HG02588 (cell line): ENCODE data around the gene KCND1.
"Not testable (repeated sequence)": the region's sequence is repeated elsewhere in the genome, so short reads cannot be mapped to it uniquely, and the experiment has no call there.

Experiments used
- ATAC-seq: cut with Tn5 transposase; IDR thresholded peaks from one replicate; pipeline ENCODE4 v1.9.1; 2021; ENCODE audit warnings: mild to moderate bottlenecking, moderate library complexity; ENCODE audit not compliant: unreplicated experiment

Gene KCND1

GRCh38 chrX:48971249-48972219, at the start of gene KCND1:
Gene KCND1, minus strand, starts transcription at chrX:48971844. Its CDS starts 1,573 bp downstream, at chrX:48970271.
- no peak for ATAC-seq

DNA sequence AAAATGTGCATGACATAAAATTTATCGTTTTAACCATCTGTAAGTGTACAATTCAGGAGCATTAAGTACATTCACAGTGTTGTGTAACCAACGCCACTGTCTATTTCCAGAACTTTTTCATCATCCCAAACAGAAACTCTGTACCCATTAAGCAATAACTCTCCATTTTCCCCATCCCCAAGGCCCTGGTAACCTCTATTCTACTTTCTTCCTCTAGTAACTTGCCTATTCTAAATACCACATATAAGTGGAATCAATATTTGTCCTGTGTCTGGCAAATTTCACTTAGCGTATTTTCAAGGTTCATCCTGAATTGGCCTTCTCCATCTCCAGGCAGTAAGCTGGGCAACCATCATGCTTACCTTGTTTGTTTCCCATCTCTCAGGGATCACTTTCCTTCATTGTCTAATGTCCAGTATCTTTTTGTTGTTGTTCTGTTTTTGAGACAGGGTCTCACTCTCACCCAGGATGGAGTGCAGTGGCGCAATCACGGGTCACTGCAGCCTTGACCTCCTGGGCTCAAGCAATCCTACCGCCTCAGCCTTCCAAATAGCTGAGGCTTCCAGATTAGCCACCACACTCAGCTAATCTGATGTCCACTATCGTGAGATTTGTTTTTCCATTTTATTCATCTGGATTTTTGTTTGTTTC, 48.1 kb upstream of the KCND1 start:
- ATAC-seq = no peak

DNA sequence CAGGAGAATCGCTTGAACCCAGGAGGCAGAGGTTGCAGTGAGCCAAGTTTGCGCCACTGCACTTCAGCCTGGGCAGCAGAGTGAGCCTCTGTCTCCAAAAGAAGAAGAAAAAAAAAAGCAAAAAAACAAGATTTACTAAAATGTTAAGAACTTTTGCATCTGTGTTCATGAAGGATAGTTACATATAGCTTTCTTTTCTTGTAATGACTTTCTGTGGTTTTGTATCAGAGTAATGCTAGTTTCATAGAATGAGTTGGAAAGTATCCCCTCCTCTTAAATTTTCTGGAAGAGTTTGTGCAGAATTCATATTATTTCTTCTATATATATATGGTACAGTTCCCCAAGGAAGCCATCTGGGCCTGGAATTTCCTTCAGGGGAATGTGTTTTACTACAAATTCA, 47.4 kb upstream of the KCND1 start:
- ATAC-seq = no peak

DNA sequence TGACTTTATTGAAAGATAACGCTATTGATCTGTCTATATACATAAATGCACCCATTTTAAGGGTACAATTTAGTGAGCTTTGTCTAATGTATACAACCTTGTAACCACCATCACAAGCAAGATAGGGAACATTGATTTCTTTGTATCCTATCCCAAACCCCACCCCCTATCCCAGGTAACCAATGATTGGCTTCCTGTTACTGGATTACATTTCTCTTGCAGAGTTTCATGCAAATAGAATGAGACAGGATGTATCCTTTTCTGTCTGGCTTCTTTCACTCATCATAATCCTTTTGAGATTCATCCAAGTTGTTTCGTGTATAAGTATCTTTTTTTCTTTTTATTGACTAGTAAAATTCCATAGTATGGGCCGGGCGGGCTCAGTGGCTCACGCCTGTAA, 32.1 kb upstream of the KCND1 start:
- ATAC-seq = no peak

- ATAC-seq = peak; percentile 77
These were observed 30.7 kb upstream of the KCND1 start, which contains the start of gene GRIPAP1 for GRCh38 chrX:49002091-49002935. Gene GRIPAP1, minus strand, starts transcription at chrX:49002264. Its CDS starts 35 bp downstream, at chrX:49002229.

DNA sequence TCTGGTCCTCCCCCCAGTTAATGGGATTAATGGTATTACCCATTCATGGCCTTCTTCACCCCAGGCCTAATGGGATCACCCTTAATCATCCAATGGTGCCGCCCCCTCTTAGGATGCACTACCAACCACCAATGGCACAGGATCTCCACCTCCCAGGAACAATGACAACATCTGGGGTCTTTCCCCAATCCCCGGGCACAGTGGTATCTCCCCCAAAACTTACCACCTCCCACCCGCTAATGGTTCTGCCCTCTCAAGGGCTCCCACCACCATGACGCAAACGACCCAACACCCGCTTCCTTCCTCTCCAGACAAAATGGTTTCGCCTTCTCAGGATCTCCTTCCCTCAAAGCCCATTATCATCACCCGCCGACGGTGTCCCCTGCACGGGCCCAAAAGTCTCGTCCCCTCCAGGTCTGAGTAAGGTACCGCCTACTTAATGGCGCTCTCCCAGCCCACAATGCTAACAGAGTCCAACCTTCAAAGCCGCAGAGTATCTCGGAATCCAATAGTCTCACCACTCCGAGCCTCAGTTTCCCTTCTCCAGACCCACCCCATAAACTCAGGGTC, 30.0 kb upstream of the KCND1 start:
- ATAC-seq = peak; percentile 27

GRCh38 chrX:49000636-49001035, 29.0 kb upstream of the KCND1 start:
- no peak for ATAC-seq

- ATAC-seq = no peak
These were observed 27.4 kb upstream of the KCND1 start for GRCh38 chrX:48999030-48999429.

GRCh38 chrX:48998391-48998790, 26.7 kb upstream of the KCND1 start:
- no peak for ATAC-seq

DNA sequence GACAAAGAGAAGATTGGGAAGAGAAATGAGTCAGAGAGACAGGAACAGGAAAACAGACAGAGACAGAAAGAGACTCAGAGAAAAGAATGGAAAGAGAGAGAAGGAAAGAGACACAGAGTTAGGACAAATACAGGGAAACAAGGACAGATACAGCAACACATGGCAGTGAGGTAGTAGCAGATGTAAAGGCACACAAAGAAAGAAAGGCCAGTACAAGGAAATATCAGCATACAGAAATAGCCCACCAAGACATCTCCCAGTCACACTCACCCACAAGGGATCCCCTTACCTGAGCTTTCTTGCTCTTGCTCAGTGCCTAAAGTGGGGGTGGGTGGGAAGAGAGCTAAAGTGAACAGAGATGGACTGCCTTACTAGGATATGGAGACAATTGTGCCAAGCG, 26.2 kb upstream of the KCND1 start:
- no peak for ATAC-seq

DNA sequence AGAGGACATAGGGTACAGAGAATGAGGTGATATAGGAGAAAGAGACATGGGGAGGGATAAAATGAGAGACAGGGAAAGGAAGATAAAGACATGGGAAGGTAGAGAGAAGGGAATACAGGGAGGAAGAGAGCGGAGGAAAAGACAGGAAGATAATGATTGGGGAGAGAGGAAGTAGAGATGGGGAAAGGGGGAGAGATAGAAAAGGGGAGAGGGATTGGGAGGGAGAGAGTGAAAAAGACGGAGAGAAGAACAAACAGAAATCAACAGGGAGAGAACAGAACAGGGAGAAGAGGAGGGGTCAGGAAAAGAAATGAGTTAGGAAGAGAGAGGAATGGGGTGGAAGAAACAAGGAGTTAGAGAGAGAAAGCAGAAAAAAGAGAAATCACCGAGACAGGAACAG, 25.8 kb upstream of the KCND1 start:
- ATAC-seq = no peak

- ATAC-seq = no peak
These were observed 25.3 kb upstream of the KCND1 start for GRCh38 chrX:48996969-48997368.

- ATAC-seq = no peak
These were observed 20.7 kb upstream of the KCND1 start for GRCh38 chrX:48992341-48992740.

DNA sequence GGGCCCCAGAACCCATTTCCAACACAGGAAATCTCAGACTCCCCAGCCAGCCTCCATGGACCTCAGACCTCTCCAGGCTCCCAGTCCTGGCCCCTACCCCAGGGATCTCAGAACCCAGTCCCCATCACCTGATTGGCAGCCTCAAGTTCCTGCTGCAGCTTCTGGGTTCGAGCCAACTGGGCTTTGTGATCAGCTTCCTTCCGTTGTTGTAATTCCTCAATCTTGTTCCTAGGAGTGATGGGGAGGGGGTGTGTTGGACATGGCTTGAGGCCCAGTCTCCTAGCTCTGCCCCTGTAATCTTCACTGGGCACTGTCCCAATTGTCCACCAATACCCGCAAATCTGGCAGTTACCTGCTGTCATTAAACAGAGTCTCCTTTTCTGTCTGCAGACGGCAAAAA, 17.8 kb upstream of the KCND1 start:
- ATAC-seq = no peak

DNA sequence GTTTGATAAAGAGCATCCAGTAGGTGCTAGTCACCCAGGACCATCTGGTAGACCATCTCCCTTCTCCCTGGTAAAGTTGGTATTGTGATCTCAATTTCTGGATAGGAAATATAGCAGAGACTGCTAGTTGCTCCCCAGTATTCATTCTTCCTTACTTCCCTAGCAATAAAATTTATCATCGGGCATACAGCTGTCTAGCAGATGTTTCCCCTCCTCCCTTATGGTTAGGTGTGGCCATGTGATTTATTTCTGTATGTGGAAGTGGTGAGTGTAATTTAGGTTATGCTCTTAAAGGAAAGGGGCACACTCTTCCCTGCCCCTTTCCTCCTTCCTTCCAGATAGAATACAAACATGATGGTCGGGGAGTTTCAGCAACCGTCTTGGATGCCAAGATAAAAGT, 12.3 kb upstream of the KCND1 start:
- ATAC-seq = no peak

- no peak for ATAC-seq
These were observed 11.4 kb upstream of the KCND1 start for GRCh38 chrX:48983081-48983480.

DNA sequence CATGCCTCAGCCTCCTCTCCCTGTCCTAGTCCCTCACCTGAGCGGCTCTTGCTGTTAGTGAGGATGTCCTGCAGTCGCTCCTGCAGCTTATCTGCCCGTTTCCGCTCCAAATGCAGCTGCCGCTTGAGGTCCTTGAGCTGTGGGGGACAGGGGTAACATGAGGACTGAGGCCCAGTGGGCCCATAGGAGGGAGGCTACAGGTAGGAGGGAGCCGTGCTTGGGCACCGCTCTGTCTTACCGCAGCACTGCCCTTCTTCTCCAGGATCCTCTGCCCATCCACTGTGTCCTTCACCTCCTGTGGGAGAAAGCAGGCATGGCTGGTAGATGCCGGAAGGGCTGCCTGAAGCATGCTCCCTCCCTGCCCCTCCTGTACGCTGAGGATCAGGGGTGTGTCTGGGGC, 9.5 kb upstream of the KCND1 start:
- ATAC-seq = no peak

GRCh38 chrX:48980341-48980740, 8.7 kb upstream of the KCND1 start:
- ATAC-seq = not testable (repeated sequence)

- ATAC-seq = no peak
These were observed 6.6 kb upstream of the KCND1 start for GRCh38 chrX:48978226-48978625.

GRCh38 chrX:48976086-48976485, 4.4 kb upstream of the KCND1 start:
- ATAC-seq = no peak

GRCh38 chrX:48975541-48975940, 3.9 kb upstream of the KCND1 start:
- no peak for ATAC-seq
